NCI-H446 treated with DMSO at 0.1 percent for 48 hours (cell line): ENCODE data around the gene INSYN2B.

Experiments used
- DNase-seq: peaks from one replicate; lab custom pipeline; 2025; lab: John Stamatoyannopoulos, UW

INSYN2B gene

GRCh38 chr5:169889572-169889971 lies 90.7 kb downstream of the INSYN2B start:
- no peak for DNase-seq

GRCh38 chr5:169886677-169887076 lies 93.6 kb downstream of the INSYN2B start:
- no peak for DNase-seq

- no peak for DNase-seq
These were observed 94.3 kb downstream of the INSYN2B start for GRCh38 chr5:169886033-169886432.

GRCh38 chr5:169881702-169882303 lies 98.5 kb downstream of the INSYN2B start:
- no peak for DNase-seq

GRCh38 chr5:169880785-169881184 lies 99.5 kb downstream of the INSYN2B start:
- no peak for DNase-seq

- no peak for DNase-seq
These were observed 100.2 kb downstream of the INSYN2B start for GRCh38 chr5:169880012-169880663.

- DNase-seq, result no peak
These were observed 103.9 kb downstream of the INSYN2B start for GRCh38 chr5:169876386-169876785.

GRCh38 chr5:169875731-169876130 lies 104.6 kb downstream of the INSYN2B start:
- DNase-seq, result no peak

- no peak for DNase-seq
These were observed 105.1 kb downstream of the INSYN2B start for GRCh38 chr5:169875091-169875728.

- no peak for DNase-seq
These were observed 105.7 kb downstream of the INSYN2B start for GRCh38 chr5:169874621-169875020.

- DNase-seq, result no peak
These were observed 106.7 kb downstream of the INSYN2B start for GRCh38 chr5:169873642-169874041.

- no peak for DNase-seq
These were observed 108.3 kb downstream of the INSYN2B start for GRCh38 chr5:169871826-169872490.

- DNase-seq, result no peak
These were observed 110.1 kb downstream of the INSYN2B start for GRCh38 chr5:169870211-169870610.

GRCh38 chr5:169869066-169869465 lies 111.2 kb downstream of the INSYN2B start:
- no peak for DNase-seq

GRCh38 chr5:169867347-169867746 lies 112.9 kb downstream of the INSYN2B start:
- no peak for DNase-seq

- DNase-seq, result no peak
These were observed 115.8 kb downstream of the INSYN2B start for GRCh38 chr5:169864483-169864882.

- no peak for DNase-seq
These were observed 117.9 kb downstream of the INSYN2B start for GRCh38 chr5:169862391-169862811.

- no peak for DNase-seq
These were observed 118.4 kb downstream of the INSYN2B start for GRCh38 chr5:169861934-169862333.

GRCh38 chr5:169861433-169861832 lies 118.9 kb downstream of the INSYN2B start:
- DNase-seq, result no peak

GRCh38 chr5:169860585-169860984 lies 119.7 kb downstream of the INSYN2B start:
- DNase-seq, result no peak

- no peak for DNase-seq
These were observed 123.7 kb downstream of the INSYN2B start for GRCh38 chr5:169856571-169856970.

- no peak for DNase-seq
These were observed 128.9 kb downstream of the INSYN2B start for GRCh38 chr5:169851321-169851850.

GRCh38 chr5:169850409-169850808 lies 129.9 kb downstream of the INSYN2B start:
- no peak for DNase-seq
